CD4-positive, alpha-beta T cell treated with Interleukin-4 for 4 hours (primary cell): Measurements from ENCODE around the gene SUPT20HL1.
"Not testable (repeated sequence)": the region's sequence is repeated elsewhere in the genome, so short reads cannot be mapped to it uniquely, and the experiment has no call there.

ENCODE experiments used
- DNase-seq: peaks from one replicate; pipeline ENCODE4 v3.0.0-alpha.2; 2020

SUPT20HL1 gene

GRCh38 chrX:24364326-24364725 is 3.9 kb downstream of the SUPT20HL1 start:
- DNase-seq: no peak

DNA sequence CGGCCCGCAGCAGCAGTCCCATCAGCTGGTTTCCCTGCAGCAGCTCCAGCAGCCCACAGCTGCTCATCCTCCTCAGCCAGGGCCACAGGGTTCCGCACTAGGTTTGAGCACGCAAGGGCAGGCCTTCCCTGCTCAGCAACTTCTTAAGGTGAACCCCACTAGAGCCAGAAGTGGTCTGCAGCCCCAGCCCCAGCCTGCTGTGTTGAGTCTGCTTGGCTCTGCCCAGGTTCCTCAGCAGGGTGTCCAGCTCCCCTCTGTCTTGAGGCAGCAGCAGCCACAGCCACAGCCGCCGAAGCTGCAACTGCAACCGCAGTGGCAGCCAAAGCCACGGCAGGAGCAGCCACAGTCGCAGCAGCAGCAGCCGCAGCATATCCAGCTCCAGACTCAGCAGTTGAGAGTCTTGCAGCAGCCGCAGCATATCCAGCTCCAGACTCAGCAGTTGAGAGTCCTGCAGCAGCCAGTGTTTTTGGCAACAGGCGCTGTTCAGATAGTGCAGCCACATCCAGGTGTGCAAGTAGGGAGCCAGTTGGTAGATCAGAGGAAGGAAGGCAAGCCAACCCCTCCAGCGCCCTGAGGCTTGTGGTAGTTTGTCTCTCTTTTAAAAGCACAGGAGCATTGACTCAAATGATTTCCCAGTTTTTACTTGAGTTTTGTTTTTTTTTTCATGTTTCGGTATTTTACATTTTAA is 4.6 kb downstream of the SUPT20HL1 start:
- no peak for DNase-seq

DNA sequence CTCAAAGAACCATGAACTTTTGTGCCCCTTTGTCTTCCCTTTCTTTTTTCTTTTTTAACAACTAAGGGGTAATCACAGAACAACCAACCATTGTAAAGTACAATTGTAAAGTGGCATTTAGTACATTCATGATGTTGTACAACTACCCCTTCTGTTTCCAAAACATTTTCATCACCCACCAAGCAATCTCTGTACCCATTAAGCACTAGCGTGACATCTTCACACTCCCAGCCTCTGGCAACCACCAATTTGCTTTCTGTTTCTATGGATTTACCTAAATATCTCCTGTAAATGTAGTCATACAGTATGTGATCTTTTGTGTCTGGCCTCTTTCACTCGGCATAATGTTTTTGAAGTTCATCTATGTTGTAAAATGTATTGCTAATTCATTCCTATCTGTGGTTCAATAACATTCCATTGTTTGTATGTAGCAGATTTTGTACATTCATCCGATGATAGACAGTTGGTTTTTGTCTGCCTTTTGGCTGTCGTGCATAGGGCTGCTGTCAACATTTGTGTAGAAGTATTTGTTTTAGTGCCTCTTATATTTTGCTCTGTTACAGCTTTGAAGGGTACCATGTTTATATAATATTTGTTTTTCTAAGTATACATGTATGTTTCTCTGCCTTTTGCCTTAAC is 6.4 kb downstream of the SUPT20HL1 start:
- not testable (repeated sequence) for DNase-seq

DNA sequence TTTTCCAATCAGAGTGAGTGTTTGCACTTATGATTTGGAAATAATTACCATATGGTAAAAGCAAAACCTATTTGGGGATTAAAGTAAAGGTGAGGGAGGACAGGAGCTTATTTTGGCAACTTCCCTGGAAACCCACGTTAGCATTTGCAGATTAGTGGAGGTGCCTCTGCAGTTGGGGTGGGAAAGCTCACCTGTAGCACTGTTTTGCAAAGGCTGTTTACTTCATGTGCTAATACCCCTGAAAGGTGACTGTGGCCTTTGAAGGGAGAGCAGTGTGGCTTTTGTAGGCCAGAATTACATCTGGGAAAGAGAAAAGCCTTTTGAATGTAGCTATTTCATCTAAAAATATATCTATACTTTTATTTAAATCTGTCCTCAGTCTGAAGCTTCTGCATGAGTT is 9.4 kb downstream of the SUPT20HL1 start:
- DNase-seq: no peak

GRCh38 chrX:24371391-24371972 is 11.0 kb downstream of the SUPT20HL1 start:
- peak; percentile 54 for DNase-seq

DNA sequence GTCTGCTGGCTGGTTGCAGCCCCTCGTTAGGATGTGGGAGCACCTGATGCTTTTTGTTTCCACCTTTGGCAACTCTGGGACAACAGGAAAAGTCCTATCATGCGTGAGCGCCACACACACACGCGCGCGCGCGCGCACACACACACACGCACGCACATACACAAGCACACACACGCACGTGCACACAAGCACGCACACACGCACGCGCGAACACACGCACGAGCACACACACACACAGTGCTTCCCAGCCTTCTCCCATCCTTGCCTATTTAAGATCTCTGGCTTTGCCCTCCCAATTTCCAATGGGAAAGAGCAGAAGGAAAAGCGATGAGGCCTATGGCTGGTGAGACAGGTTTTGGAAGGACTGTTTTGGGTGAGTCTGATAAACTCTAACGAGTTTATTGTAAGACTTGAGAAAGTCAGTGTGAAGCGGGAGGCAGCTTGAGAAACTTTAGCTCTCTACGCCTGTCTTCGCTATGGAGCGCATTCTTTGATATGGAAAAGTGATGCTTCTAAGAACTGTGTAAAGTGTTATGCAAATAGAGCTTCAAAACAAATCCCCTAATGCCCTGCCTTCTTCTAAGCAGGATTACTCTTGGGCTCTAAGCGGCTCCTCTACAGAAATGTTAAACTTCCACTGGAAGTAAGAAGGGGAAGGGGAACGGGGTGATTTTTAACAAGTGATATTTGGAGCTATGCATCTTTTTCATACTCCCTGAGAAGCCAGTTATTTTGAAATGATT is 11.8 kb downstream of the SUPT20HL1 start:
- no peak for DNase-seq

DNA sequence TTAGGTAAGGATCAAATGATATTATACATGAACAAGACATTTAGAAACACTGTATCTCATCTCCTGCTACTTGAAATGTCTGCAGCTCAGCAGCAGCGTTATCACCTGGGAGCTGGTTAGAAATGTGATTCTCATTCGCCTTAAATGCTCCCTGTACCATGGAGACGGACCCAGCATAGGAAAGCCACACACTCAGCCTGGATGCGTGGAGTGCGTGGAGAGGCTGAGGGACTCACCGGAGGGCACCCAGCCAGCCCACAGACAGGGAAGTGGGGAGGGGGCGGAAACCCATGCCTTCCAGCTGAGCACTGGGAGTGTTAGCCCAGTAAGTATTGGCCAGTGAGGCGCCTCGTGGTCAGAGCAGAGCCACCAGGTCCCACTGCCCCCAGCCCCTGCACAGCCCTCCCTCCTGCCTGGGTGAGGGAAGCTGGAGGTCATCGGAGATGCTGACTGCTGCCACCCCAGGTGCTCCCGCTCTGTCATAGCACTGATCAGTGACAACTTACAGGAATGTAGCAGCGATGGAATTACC is 15.2 kb downstream of the SUPT20HL1 start:
- no peak for DNase-seq

DNA sequence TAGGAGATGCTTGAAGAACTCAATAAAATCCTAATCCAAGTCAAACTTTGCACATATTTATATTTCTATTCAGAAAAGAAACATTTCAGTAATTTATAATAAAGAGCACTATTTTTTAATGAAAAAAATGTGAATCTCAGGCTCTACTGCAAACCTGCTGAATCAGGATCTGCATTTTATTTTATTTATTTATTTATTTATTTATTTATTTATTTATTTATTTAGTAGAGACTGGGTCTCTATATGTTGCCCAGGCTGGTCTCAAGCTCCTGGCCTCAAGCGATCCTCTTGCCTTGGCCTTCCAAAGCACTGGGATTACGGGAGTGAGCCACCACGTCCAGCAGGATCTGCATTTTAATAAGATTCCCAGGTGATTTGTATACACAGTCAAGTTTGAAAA is 16.0 kb downstream of the SUPT20HL1 start:
- no peak for DNase-seq

DNA sequence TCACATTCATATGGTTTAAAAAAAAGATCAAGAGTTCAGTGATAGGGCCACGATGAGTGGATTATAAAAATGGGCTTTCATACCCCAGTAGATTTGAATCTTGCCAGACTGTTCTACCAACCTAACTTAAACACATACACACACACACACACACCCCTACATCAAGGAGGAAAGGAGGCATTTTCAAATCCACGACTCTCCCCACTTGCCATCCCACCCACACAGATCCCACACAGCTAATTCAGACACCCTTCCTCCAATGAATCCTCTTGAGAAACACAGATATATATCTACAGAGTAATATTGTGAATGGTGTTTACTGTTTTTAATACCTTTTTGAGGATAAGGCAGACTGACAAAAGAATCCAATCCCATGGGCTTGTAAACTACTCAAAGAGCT is 16.8 kb downstream of the SUPT20HL1 start:
- DNase-seq: no peak

DNA sequence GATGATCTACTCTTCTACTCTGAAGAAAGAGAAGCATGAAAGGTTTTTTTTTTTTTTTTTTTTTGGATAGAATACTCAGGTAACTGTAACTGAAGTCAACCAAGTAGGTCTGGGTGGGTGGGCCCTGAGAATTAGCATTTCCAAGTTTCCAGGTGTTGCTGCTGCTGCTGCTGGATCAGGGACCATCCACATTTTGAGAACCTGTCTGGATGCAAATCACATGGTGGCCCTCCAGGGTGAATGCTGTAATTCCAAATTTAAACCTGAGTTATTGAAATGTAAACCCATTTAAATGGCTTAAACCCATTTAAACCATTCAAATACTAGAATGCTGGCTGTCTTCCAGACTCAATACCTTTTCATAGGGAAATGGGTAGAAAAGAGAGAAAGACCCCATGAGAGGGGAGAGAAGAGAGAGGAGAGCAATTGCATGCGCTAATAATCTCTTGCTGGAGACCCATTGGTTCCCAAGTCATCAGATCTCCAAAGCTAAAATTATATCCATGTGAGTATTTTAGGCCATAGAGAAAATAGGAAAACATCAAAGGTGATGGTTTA is 17.6 kb downstream of the SUPT20HL1 start:
- no peak for DNase-seq

- no peak for DNase-seq
Observed at GRCh38 chrX:24378706-24379105, 18.3 kb downstream of the SUPT20HL1 start.

DNA sequence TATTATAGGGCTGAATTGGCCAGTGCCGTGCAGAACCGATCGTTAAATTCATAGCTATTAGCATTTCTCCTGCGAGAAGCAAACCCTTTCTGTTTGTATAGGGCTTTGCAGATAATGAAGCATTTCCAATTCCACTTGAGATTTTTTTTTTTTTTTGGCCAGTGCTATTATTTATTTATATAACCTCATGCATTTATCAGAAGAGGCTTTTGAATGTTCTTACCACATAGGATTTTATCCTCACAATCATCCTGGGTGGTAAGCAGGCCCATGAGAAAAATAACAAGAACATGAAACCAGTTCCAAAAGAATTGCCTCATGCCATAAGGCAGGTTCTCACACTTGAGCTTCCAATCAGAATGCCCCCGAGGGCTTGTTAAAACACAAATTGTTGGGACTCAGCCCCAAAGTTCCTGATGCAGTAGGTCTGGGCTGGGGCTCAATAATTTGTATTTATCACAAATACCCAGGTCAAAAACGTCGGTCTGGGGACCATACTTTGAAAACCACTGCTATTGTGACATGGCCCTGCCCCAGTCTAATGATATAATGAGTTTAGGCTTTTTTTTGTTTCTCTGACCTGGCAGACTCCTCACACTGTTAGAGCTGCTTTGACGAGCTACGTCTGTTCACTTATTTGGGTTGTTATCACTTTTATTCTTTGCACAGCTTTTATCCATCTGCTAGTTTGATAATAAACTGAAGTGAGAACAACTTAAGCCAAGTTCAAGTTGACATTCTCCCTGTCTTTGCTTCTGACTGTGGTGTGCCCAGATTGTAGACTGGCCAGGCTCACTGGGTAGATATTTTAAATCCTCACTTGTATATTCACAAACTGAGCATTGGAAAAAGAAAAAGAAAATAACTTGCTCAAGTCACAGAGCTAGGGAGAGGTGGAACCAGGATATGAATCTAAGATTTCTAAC is 20.1 kb downstream of the SUPT20HL1 start:
- no peak for DNase-seq

DNA sequence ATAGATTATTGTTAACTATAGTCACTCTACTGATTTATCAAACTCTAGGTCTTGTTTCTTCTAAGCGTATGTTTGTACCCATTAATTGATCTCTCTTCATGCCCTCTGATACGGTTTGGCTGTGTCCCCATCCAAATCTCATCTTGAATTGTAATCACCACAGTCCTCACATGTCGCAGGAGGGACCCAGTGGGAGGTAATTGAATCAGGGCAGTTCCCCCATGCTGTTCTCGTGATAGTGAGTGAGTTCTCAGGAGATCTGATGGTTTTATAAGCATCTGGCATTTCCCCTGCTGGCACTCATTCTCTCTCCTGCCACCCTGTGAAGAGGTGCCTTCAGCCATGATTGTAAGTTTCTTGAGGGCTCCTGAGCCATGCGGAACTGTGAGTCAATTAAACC is 21.9 kb downstream of the SUPT20HL1 start:
- not testable (repeated sequence) for DNase-seq

DNA sequence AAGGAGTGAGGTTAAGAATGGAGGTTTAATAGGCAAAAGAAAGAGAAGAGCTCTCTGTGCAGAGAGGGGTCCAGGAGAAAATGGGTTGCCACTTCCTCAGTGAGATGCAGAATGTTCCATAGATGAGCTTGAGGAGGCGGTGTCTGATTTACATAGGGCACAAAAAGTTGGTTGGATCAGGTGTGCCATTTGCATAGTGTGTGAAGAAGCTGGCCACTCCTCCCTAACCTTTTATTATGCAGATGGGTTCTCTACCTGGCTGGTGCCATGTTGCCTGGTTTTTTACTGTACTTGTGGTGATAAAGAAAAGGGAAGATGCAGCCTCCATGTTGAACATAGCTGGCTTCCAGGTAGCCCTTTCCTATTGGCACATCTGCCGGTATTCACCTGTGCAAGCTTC is 27.3 kb downstream of the SUPT20HL1 start:
- no peak for DNase-seq

DNA sequence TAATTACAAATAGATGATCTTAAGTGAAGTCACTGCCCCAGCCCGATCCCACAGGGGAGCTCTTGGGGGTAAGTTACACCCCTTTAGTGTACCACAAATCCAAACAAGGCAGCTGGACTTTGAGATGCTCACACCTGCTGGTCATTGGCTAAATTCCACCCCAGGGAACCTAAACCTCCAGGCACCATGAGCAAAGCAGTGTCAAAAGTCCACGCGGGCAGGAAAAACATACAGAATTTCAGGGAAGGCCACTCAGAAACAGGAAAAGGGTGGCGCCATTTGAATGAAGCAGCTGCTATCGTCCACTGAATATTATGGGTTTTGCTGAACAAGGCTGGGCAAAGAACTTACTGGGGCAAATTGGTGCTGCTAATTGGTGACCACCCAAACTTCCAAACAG is 30.9 kb downstream of the SUPT20HL1 start:
- DNase-seq: no peak

GRCh38 chrX:24391843-24392242 is 31.4 kb downstream of the SUPT20HL1 start:
- no peak for DNase-seq

GRCh38 chrX:24392709-24393108 is 32.3 kb downstream of the SUPT20HL1 start:
- DNase-seq: no peak

GRCh38 chrX:24395775-24396174 is 35.3 kb downstream of the SUPT20HL1 start:
- DNase-seq: peak; percentile 59

- DNase-seq: no peak
Observed at GRCh38 chrX:24396236-24396930, 35.9 kb downstream of the SUPT20HL1 start.

GRCh38 chrX:24396931-24397279 is 36.5 kb downstream of the SUPT20HL1 start:
- no peak for DNase-seq

GRCh38 chrX:24398766-24399165 is 38.3 kb downstream of the SUPT20HL1 start:
- no peak for DNase-seq
